GM19035 (cell line): ENCODE measurements around the gene PLEKHH2.

Experiments used
- ATAC-seq: cut with Tn5 transposase; IDR thresholded peaks from one replicate; pipeline ENCODE4 v1.9.1; 2021; ENCODE audit not compliant: unreplicated experiment

Gene PLEKHH2

DNA sequence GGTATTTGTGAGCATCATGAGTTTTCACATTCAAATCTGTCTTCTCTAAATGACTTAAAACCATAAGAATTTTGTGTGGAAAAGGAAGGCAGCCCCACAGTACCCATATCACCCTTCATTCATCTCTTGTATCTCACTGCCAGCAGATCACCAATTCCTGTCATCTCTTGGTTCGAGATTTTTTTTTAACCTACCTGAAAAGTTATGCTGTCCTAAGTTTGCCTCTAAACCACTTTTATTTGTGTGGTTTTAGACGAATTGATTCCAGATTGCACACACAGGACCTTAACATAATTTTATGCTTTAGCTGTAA is 169.6 kb downstream of the PLEKHH2 start:
- no peak for ATAC-seq

DNA sequence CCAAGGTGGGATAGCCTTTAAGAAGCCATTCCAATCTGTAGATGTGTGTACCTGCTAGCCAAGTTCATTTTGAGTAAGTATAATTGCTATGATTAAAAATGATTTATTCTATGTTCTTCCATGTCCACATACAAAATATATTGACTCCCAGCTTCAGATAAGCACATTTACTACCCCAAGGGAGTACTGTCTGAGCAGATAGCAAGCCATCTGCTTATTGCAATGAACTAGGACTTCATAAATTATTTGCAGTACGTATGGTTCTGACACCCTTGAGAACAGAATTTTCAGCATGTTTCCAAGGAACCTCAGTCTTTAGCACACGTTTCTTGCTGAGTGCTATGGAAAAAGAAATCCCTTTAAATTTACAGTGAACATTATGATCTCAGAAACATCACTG is 173.4 kb downstream of the PLEKHH2 start:
- no peak for ATAC-seq

DNA sequence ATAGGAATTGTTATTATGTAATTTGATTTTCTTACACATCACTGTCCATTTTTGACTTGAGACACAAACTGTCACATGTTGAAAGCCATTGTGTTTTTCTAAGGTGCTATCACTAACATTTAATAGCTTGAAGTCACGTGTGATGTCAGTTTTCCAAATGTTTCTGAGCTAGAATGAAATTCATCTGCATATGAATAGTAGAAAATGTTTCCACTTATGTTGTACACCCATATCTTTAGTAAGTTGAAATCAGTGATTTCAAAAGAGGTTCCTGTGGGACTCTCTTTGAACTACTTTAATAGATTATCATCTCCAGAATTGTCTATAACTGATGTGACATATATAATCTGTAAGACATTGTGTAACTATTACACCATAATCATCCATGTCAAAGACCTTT is 173.8 kb downstream of the PLEKHH2 start:
- no peak for ATAC-seq

DNA sequence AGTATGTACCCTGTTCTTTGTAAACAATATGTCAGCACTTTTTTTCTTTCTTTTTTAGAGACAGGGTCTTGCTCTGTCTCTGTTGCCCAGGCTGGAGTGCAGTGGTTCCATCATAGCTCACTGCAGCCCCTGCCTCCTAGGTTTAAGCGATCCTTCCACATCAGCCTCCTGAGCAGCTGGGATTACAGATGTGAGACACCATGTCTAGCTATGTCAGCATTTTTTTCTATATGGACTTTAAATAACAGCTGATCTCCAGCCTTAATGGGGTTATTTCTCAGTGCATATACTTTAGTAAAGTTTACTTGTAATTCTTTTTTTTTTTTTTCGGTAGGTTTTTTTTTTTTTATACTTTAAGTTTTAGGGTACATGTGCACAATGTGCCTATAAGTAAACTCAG is 174.9 kb downstream of the PLEKHH2 start:
- ATAC-seq: no peak

DNA sequence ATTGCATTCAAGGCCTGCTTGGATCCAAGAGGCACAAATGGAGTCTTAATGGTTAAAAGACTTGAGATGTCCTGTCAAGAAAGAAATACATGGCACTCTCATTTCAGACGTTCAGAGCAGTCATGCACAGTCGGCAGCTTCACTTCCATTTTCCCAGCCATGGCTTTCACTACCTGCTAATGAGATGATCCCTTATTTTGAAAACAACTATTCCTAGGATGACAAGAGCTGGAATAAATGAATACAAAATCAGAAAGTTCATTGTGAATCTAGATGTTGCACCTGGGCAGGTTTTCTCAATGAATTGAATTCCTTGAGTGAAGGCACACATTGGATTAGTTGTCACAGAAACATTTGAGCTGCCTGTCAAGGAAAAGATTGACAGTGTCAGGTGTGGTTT is 175.9 kb downstream of the PLEKHH2 start:
- ATAC-seq: no peak

DNA sequence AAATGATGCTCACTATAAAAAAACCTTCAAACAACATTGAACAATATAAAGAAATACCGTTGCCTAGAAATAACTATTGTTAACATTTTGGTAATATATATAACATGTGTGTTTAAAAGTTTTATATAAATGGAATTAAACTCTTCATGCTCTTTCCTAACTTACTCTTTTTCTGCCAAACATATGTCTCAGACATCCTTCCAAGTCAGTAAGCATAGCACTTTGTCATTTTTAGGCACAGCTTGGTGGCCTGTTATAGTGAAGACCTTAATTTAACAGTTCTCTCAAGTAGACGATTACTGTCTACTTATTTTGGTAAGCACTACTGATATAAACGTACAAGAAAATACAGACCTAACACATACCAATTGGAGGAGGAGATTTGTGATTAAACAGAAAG is 177.7 kb downstream of the PLEKHH2 start:
- ATAC-seq: no peak
